Astrocyte (in vitro differentiated cells and primary cell): ENCODE data around the gene OR6Q1. TPM values are rescaled to one million over a fixed set of nuclear protein-coding genes. Genes with fewer than 3 reads are reported as not detected.

Experiments used
- DNase-seq: peaks from one replicate; pipeline ENCODE4 v3.0.0-alpha.2; 2010; ENCODE audit warnings: low read depth
- FAIRE-seq: peaks from 2 replicates; lab custom pipeline; 2011; peaks lifted over from hg19 to GRCh38; lab: Jason Lieb, UNC
- H2AFZ ChIP-seq: 2 replicates; pipeline ENCODE4 v1.6.0; 2012; ENCODE audit warnings: low read depth, low read length, inconsistent platforms
- H3K27ac ChIP-seq: 2 replicates; pipeline ENCODE4 v1.5.1; 2011; ENCODE audit warnings: low read depth, low read length, inconsistent platforms
- H3K27me3 ChIP-seq: 2 replicates; pipeline ENCODE4 v1.6.0; 2011; ENCODE audit warnings: low read length, inconsistent platforms; ENCODE audit not compliant: insufficient read depth
- H3K36me3 ChIP-seq: 2 replicates; pipeline ENCODE4 v1.5.1; 2011; ENCODE audit warnings: low read length, inconsistent platforms; ENCODE audit not compliant: insufficient read depth
- H3K4me1 ChIP-seq: 2 replicates; pipeline ENCODE4 v1.5.1; 2011; ENCODE audit warnings: low read length, inconsistent platforms; ENCODE audit not compliant: insufficient read depth
- H3K4me2 ChIP-seq: 2 replicates; pipeline ENCODE4 v1.6.0; 2012; ENCODE audit warnings: low read length, inconsistent platforms
- H3K4me3 ChIP-seq: 2 replicates; pipeline ENCODE4 v1.5.1; 2011; ENCODE audit warnings: low read depth, mild to moderate bottlenecking, low read length, inconsistent platforms; ENCODE audit not compliant: insufficient read depth
- H3K79me2 ChIP-seq: 2 replicates; pipeline ENCODE4 v1.6.0; 2012; ENCODE audit warnings: mild to moderate bottlenecking, low read length, inconsistent platforms; ENCODE audit not compliant: insufficient read depth
- H3K9ac ChIP-seq: 2 replicates; pipeline ENCODE4 v1.6.0; 2012; ENCODE audit warnings: mild to moderate bottlenecking, low read length, inconsistent platforms
- H3K9me3 ChIP-seq: 2 replicates; pipeline ENCODE4 v1.5.1; 2012; ENCODE audit warnings: low read depth, mild to moderate bottlenecking, low read length, inconsistent platforms; ENCODE audit not compliant: insufficient read depth
- H4K20me1 ChIP-seq: 2 replicates; pipeline ENCODE4 v1.6.0; 2012; ENCODE audit warnings: low read length, inconsistent platforms; ENCODE audit not compliant: insufficient read depth
- H3K27ac Mint-ChIP-seq: one replicate; pipeline ENCODE4 v1.8.0; 2021; ENCODE audit warnings: mild to moderate bottlenecking, mixed read lengths; ENCODE audit not compliant: unreplicated experiment
- H3K27me3 Mint-ChIP-seq: one replicate; pipeline ENCODE4 v1.8.0; 2021; ENCODE audit warnings: low read depth, mixed read lengths; ENCODE audit not compliant: unreplicated experiment
- H3K36me3 Mint-ChIP-seq: one replicate; pipeline ENCODE4 v1.8.0; 2021; ENCODE audit warnings: low read depth, mixed read lengths; ENCODE audit not compliant: unreplicated experiment
- H3K4me1 Mint-ChIP-seq: one replicate; pipeline ENCODE4 v1.8.0; 2021; ENCODE audit warnings: low read depth, mixed read lengths; ENCODE audit not compliant: unreplicated experiment
- H3K4me3 Mint-ChIP-seq: one replicate; pipeline ENCODE4 v1.8.0; 2021; ENCODE audit warnings: mild to moderate bottlenecking, moderate library complexity, mixed read lengths; ENCODE audit not compliant: unreplicated experiment
- H3K9me3 Mint-ChIP-seq: one replicate; pipeline ENCODE4 v1.8.0; 2021; ENCODE audit warnings: mild to moderate bottlenecking, mixed read lengths; ENCODE audit not compliant: unreplicated experiment
- CTCF ChIP-seq: IDR thresholded peaks from 2 replicates; pipeline ENCODE4 v1.5.1; 2011; ENCODE audit warnings: low read depth, mild to moderate bottlenecking, inconsistent platforms, low read length, moderate library complexity; ENCODE audit not compliant: insufficient read depth
- EZH2 ChIP-seq: IDR thresholded peaks from 2 replicates; pipeline ENCODE4 v1.6.1; 2012; ENCODE audit warnings: mild to moderate bottlenecking, low read length, inconsistent platforms; ENCODE audit not compliant: insufficient read depth
- total RNA-seq: library from RNA; stranded (reverse); gene quantifications from 2 replicates; pipeline ENCODE4 v1.2.1, GENCODE V29; 2021

The OR6Q1 gene
- total RNA-seq, 1 donor from 2014 or later = not detected

- H2AFZ ChIP-seq = no peak overlapping the region
- H3K79me2 ChIP-seq = no peaks in the 10 kb centered on the region
- Mint-ChIP-seq H3K4me1 (no peaks in the 10 kb centered on the region), H3K9me3 (peaks cover 1% of the 10 kb centered on the region), H3K27me3 (no peaks in the 10 kb centered on the region), H3K27ac (no peak overlapping the region), H3K4me3 (no peak overlapping the region), H3K36me3 (no peaks in the 10 kb centered on the region)
- no peak for TF ChIP-seq CTCF
- no peak for TF ChIP-seq EZH2
- H3K9me3 ChIP-seq = no peaks in the 10 kb centered on the region
- no peak overlapping the region for H3K9ac ChIP-seq
- H4K20me1 ChIP-seq = no peaks in the 10 kb centered on the region
- FAIRE-seq = no peak
- no peak for DNase-seq
- no peaks in the 10 kb centered on the region for H3K4me1 ChIP-seq
- no peaks in the 10 kb centered on the region for H3K27me3 ChIP-seq
- H3K27ac ChIP-seq = no peak overlapping the region
- H3K4me3 ChIP-seq = no peak overlapping the region
- H3K36me3 ChIP-seq = no peaks in the 10 kb centered on the region
- no peak overlapping the region for H3K4me2 ChIP-seq
Observed at GRCh38 chr11:58034471-58034870, 3.7 kb downstream of the OR6Q1 start.

- H3K9me3 Mint-ChIP-seq = peaks cover 4% of the 10 kb centered on the region
Observed at GRCh38 chr11:58039589-58039988, 8.8 kb downstream of the OR6Q1 start.

More at GRCh38 chr11:58039589-58039988, 8.8 kb downstream of the OR6Q1 start:
- no peaks in the 10 kb centered on the region for H4K20me1 ChIP-seq
- Mint-ChIP-seq H3K4me1 (no peaks in the 10 kb centered on the region), H3K27ac (no peak overlapping the region), H3K36me3 (no peaks in the 10 kb centered on the region), H3K4me3 (no peak overlapping the region), H3K27me3 (peaks cover 7% of the 10 kb centered on the region)
- no peaks in the 10 kb centered on the region for H3K9me3 ChIP-seq
- no peak overlapping the region for H3K9ac ChIP-seq
- no peak for DNase-seq
- no peaks in the 10 kb centered on the region for H3K36me3 ChIP-seq
- H3K4me3 ChIP-seq = no peak overlapping the region
- no peak overlapping the region for H3K4me2 ChIP-seq
- FAIRE-seq = no peak
- no peak for TF ChIP-seq CTCF
- TF ChIP-seq EZH2 = no peak
- H3K79me2 ChIP-seq = no peaks in the 10 kb centered on the region
- H3K4me1 ChIP-seq = no peaks in the 10 kb centered on the region
- no peaks in the 10 kb centered on the region for H3K27me3 ChIP-seq
- H2AFZ ChIP-seq = no peak overlapping the region
- no peak overlapping the region for H3K27ac ChIP-seq
